Endothelial cell of umbilical vein (primary cell): Measurements from ENCODE around the gene ARID5A. TPM values are rescaled to one million over a fixed set of nuclear protein-coding genes. Genes with fewer than 3 reads are reported as not detected.

ENCODE experiments used
- BruUV-seq: library from RNA; stranded (reverse); fragments of 400-500 nt; replicated peaks from 2 replicates; lab custom pipeline; 2021; lab: Mats Ljungman, UMichigan
- CTCF ChIA-PET: fragments of 300-600, 350-600 bp; sonication (Branson Sonifier 250); formaldehyde crosslinking; loops from one replicate; lab custom pipeline; 2021; ENCODE audit warnings: antibody characterized with exemption, inconsistent platforms; lab: Charles Lee
- POLR2A ChIA-PET: fragments of 300-600, 350-600 bp; sonication (Branson Sonifier 250); formaldehyde crosslinking; loops from one replicate; lab custom pipeline; 2021; ENCODE audit warnings: antibody characterized with exemption, inconsistent platforms; lab: Charles Lee
- DNase-seq: peaks from one replicate; pipeline ENCODE4 v3.0.0-alpha.2; 2011; ENCODE audit warnings: low read depth, low spot score
- FAIRE-seq: peaks from 2 replicates; lab custom pipeline; 2011; peaks lifted over from hg19 to GRCh38; lab: Jason Lieb, UNC
- H2AFZ ChIP-seq: 2 replicates; pipeline ENCODE4 v1.6.0; 2012; ENCODE audit warnings: low read depth, low read length, control low read depth, inconsistent platforms
- H3K27ac ChIP-seq: 2 replicates; pipeline ENCODE4 v1.5.1; 2011; ENCODE audit warnings: low read depth, mild to moderate bottlenecking, control low read depth, low read length, moderate library complexity; ENCODE audit not compliant: insufficient read depth
- H3K27me3 ChIP-seq, 2 experiments: 2 replicates each; pipeline versions ENCODE4 v1.6.0 to v1.6.1; 2011; ENCODE audit warnings: low read length in 2 of 2, mixed read lengths in 1 of 2; ENCODE audit not compliant: control insufficient read depth in 2 of 2, insufficient read depth in 2 of 2
- H3K36me3 ChIP-seq, 2 experiments: 2 replicates in 1 of 2; 3 replicates in 1 of 2; pipeline ENCODE4 v1.5.1; 2011; ENCODE audit warnings: low read length in 2 of 2, mild to moderate bottlenecking in 1 of 2, moderate library complexity in 1 of 2; ENCODE audit not compliant: control insufficient read depth in 2 of 2, insufficient read depth in 2 of 2; ENCODE audit errors: extremely low read depth in 1 of 2
- H3K4me1 ChIP-seq: 3 replicates; pipeline ENCODE4 v1.5.1; 2011; ENCODE audit warnings: mild to moderate bottlenecking, low read length; ENCODE audit not compliant: control insufficient read depth, insufficient read depth; ENCODE audit errors: extremely low read depth
- H3K4me2 ChIP-seq: 2 replicates; pipeline ENCODE4 v1.6.1; 2011; ENCODE audit warnings: low read length, control low read depth, mixed read lengths; ENCODE audit not compliant: insufficient read depth
- H3K4me3 ChIP-seq, 3 experiments: fragments of 200-600 bp in 1 of 3; sonication (generic), shearing (Covaris generic) in 1 of 3; replicated peaks in 1 of 3; 2 replicates each; pipeline ENCODE4 v1.5.1; 2011 to 2016; ENCODE audit warnings: control low read depth in 3 of 3, low read length in 3 of 3, mild to moderate bottlenecking in 2 of 3, inconsistent platforms in 1 of 3, low read depth in 1 of 3, moderate library complexity in 1 of 3; ENCODE audit not compliant: insufficient read depth in 1 of 3
- H3K79me2 ChIP-seq: 2 replicates; pipeline ENCODE4 v1.6.0; 2012; ENCODE audit warnings: low read length, inconsistent platforms; ENCODE audit not compliant: control insufficient read depth, insufficient read depth
- H3K9ac ChIP-seq: replicated peaks from 2 replicates; pipeline ENCODE3; 2011; ENCODE audit warnings: low read length, control low read depth; ENCODE audit not compliant: insufficient read depth; ENCODE audit errors: extremely low read depth
- H3K9me1 ChIP-seq: replicated peaks from 3 replicates; pipeline ENCODE4 v1.6.0; 2011; ENCODE audit warnings: mild to moderate bottlenecking, low read length; ENCODE audit not compliant: control insufficient read depth, insufficient read depth; ENCODE audit errors: extremely low read depth
- H3K9me3 ChIP-seq: replicated peaks from 2 replicates; pipeline ENCODE4 v1.5.1; 2012; ENCODE audit warnings: low read length, inconsistent platforms; ENCODE audit not compliant: control insufficient read depth, insufficient read depth
- H4K20me1 ChIP-seq: replicated peaks from 2 replicates; pipeline ENCODE3; 2011; ENCODE audit warnings: mild to moderate bottlenecking, low read length; ENCODE audit not compliant: control insufficient read depth, insufficient read depth; ENCODE audit errors: extremely low read depth
- CTCF ChIP-seq, 2 donors: IDR thresholded peaks; 1 replicate in 1 of 2; 2 replicates in 1 of 2; pipeline ENCODE4 v1.5.1; 2011; ENCODE audit warnings: low read length in 2 of 2, mild to moderate bottlenecking in 2 of 2, moderate library complexity in 2 of 2, control low read depth in 1 of 2, inconsistent platforms in 1 of 2, low read depth in 1 of 2; ENCODE audit not compliant: insufficient read depth in 1 of 2; ENCODE audit errors: extremely low read depth in 1 of 2
- EZH2 ChIP-seq: IDR thresholded peaks from 2 replicates; pipeline ENCODE4 v1.6.1; 2012; ENCODE audit warnings: borderline replicate concordance, low read depth, mild to moderate bottlenecking, moderate library complexity, low read length, inconsistent platforms; ENCODE audit not compliant: severe bottlenecking
- FOS ChIP-seq: IDR thresholded peaks from 2 replicates; pipeline ENCODE4 v1.6.1; 2011; ENCODE audit warnings: mild to moderate bottlenecking, low read length, moderate library complexity, borderline replicate concordance; ENCODE audit not compliant: insufficient read depth
- JUN ChIP-seq: IDR thresholded peaks from 2 replicates; pipeline ENCODE4 v1.6.1; 2011; ENCODE audit warnings: borderline replicate concordance, low read depth; ENCODE audit not compliant: insufficient read length, insufficient read depth
- MAX ChIP-seq: IDR thresholded peaks from 2 replicates; pipeline ENCODE4 v1.6.1; 2011; ENCODE audit not compliant: insufficient read depth, insufficient read length
- MYC ChIP-seq: IDR thresholded peaks from one replicate; pipeline ENCODE4 v1.6.1; 2011; ENCODE audit warnings: mild to moderate bottlenecking, low read depth, low read length
- POLR2A ChIP-seq: IDR thresholded peaks from 2 replicates; pipeline ENCODE4 v1.6.1; 2012; ENCODE audit warnings: low read depth, mild to moderate bottlenecking, control low read depth, low read length
- POLR2AphosphoS5 ChIP-seq: IDR thresholded peaks from 2 replicates; pipeline ENCODE4 v1.6.1; 2012; ENCODE audit warnings: low read depth, mild to moderate bottlenecking, control low read depth, low read length, moderate library complexity; ENCODE audit not compliant: insufficient read depth
- dilution Hi-C: fragments of 300-500 bp; cut with MboI; formaldehyde crosslinking; loops from one replicate; pipeline ENCODE4 v1.15.0; 2019; ENCODE audit warnings: low sequenced_read_pairs; ENCODE audit not compliant: extremely low pct_ligation_motif_present
- intact Hi-C: fragments of 100-400 bp; cut with micrococcal nuclease; formaldehyde crosslinking; loops from one replicate; pipeline ENCODE4 v1.10.0; 2022
- polyA plus RNA-seq, 4 experiments: library from polyadenylated mRNA; depleted of rRNA in 3 of 4; stranded (reverse) in 3 of 4; unstranded in 1 of 4; fragments of >200 nt; gene quantifications; 2 replicates each; pipeline versions ENCODE4 v1.2.1 to v1.2.3, GENCODE V29; 2011 to 2012; ENCODE audit warnings: missing spikeins in 1 of 4
- total RNA-seq: library from RNA; stranded (reverse); gene quantifications from 2 replicates; pipeline ENCODE4 v1.2.3, GENCODE V29; 2021

The ARID5A gene
- total and polyA plus RNA-seq, 2 donors (not counting 3 experiments of a cell fraction or from before 2014, with no cell fraction given), result 18.0 to 24.7 TPM

GRCh38 chr2:96594282-96594681 is 57.7 kb downstream of the ARID5A start:
- no TSS peak for BruUV-seq
- dilution Hi-C loops, result no loop called here
- ChIA-PET POLR2A (no interaction called here), CTCF (interaction anchor here (2.9 to 3.0 kb wide), 2 partner anchors 10 to 40 kb away, joined by 11 to 13 read pairs; no protein-coding TSS in a partner anchor)
- DNase-seq, result no peak
- Histone ChIP-seq H3K4me2 (no peak overlapping the region), H3K79me2 (no peaks in the 10 kb centered on the region), H4K20me1 (no peaks in the 10 kb centered on the region), H3K9me3 (no peaks in the 10 kb centered on the region), H3K27ac (no peak overlapping the region), H3K27me3 (no peaks in the 10 kb centered on the region), H3K9me1 (no peaks in the 10 kb centered on the region), H3K4me1 (no peaks in the 10 kb centered on the region), H3K4me3 (no peak overlapping the region), H3K9ac (no peak overlapping the region), H2AFZ (no peak overlapping the region), H3K36me3 (peaks cover 28 to 30% of the 10 kb centered on the region in 2 experiments)
- no peak for TF ChIP-seq EZH2
- no peak for TF ChIP-seq POLR2AphosphoS5
- TF ChIP-seq CTCF (IDR thresholded peaks at IDR 0.05; ENCODE audit: extremely low read depth in 1 of 2, insufficient read depth in 1 of 2, low read depth in 1 of 2, low read length in 2 of 2), result no peak
- TF ChIP-seq FOS, result no peak
- TF ChIP-seq MYC, result no peak
- TF ChIP-seq POLR2A, result no peak
- TF ChIP-seq MAX, result no peak
- no peak for TF ChIP-seq JUN
- no peak for FAIRE-seq
- intact Hi-C loops, result no loop called here
